HepG2 (cell line): ENCODE results near the gene TAF1B. TPM values are rescaled to one million over a fixed set of nuclear protein-coding genes. Genes with fewer than 3 reads are reported as not detected.

Experiments used
- BHLHE40 ChIP-seq: IDR thresholded peaks from 2 replicates; pipeline ENCODE4 v1.6.1; 2011; ENCODE audit warnings: low read length, improper control_type of control experiment
- CBX1 ChIP-seq: IDR thresholded peaks from one replicate; pipeline ENCODE4 v1.6.1; 2016; ENCODE audit warnings: antibody characterized with exemption, low read depth
- CHCHD3 ChIP-seq: sonication (generic); formaldehyde crosslinking; IDR thresholded peaks from 2 replicates; pipeline ENCODE4 v1.8.0; 2022; ENCODE audit warnings: mild to moderate bottlenecking, missing genetic modification reagents, moderate library complexity
- CHD4 ChIP-seq: fragments of 200-600 bp; sonication (generic); IDR thresholded peaks from 2 replicates; pipeline ENCODE4 v1.7.0; 2017; ENCODE audit warnings: mild to moderate bottlenecking, low read length, borderline replicate concordance
- GATA4 ChIP-seq: sonication (generic); IDR thresholded peaks from 2 replicates; pipeline ENCODE4 v1.6.1; 2016; ENCODE audit warnings: antibody characterized with exemption, low read depth, borderline replicate concordance
- IRX3 ChIP-seq: sonication (generic); formaldehyde crosslinking; IDR thresholded peaks from 2 replicates; pipeline ENCODE4 v1.8.1; 2023; ENCODE audit warnings: mild to moderate bottlenecking, low read depth, missing genetic modification reagents, borderline replicate concordance
- KAT8 ChIP-seq: IDR thresholded peaks from 2 replicates; pipeline ENCODE4 v1.6.1; 2016; ENCODE audit warnings: missing genetic modification reagents, missing compliant biosample characterization
- KLF13 ChIP-seq: sonication (generic); formaldehyde crosslinking; IDR thresholded peaks from 2 replicates; pipeline ENCODE4 v1.4.0; 2020; ENCODE audit warnings: mild to moderate bottlenecking, missing genetic modification reagents
- MED13 ChIP-seq: sonication (generic); formaldehyde crosslinking; IDR thresholded peaks from 2 replicates; pipeline ENCODE4 v1.5.0; 2020; ENCODE audit warnings: missing genetic modification reagents
- PRDM15 ChIP-seq: sonication (generic); formaldehyde crosslinking; IDR thresholded peaks from 2 replicates; pipeline ENCODE4 v1.4.0; 2020; ENCODE audit warnings: missing genetic modification reagents
- XRCC5 ChIP-seq: fragments of 200-400 bp; formaldehyde crosslinking; optimal IDR thresholded peaks from 2 replicates; pipeline ENCODE3; 2017; ENCODE audit warnings: mild to moderate bottlenecking, low read length
- ZNF317 ChIP-seq: sonication (generic); formaldehyde crosslinking; IDR thresholded peaks from 2 replicates; pipeline ENCODE4 v1.5.0; 2020; ENCODE audit warnings: mild to moderate bottlenecking, missing genetic modification reagents
- ZNF556 ChIP-seq: sonication (generic); formaldehyde crosslinking; IDR thresholded peaks from 2 replicates; pipeline ENCODE4 v1.4.0; 2020; ENCODE audit warnings: mild to moderate bottlenecking, missing genetic modification reagents, borderline replicate concordance
- ZNF816 ChIP-seq: sonication (generic); formaldehyde crosslinking; IDR thresholded peaks from 2 replicates; pipeline ENCODE4 v1.8.0; 2022; ENCODE audit warnings: missing genetic modification reagents, mild to moderate bottlenecking, borderline replicate concordance
- ZSCAN5A ChIP-seq: sonication (generic); formaldehyde crosslinking; IDR thresholded peaks from 2 replicates; pipeline ENCODE4 v1.8.0; 2022; ENCODE audit warnings: mild to moderate bottlenecking, missing genetic modification reagents, borderline replicate concordance
- polyA plus RNA-seq, 8 experiments: library from polyadenylated mRNA; depleted of rRNA in 3 of 8; stranded (reverse) in 7 of 8; unstranded in 1 of 8; fragments of >200 nt; fragmentation: Illumina TruSeq in 4 of 8; extraction: Trizol in 4 of 8; gene quantifications; 2 replicates each; pipeline versions ENCODE4 v1.2.1 to v1.2.3, GENCODE V29; 2011 to 2016; ENCODE audit warnings: low read depth in 4 of 8, missing spikeins in 1 of 8, mixed read lengths in 1 of 8; ENCODE audit not compliant: insufficient read depth in 1 of 8
- total RNA-seq, 5 experiments: library from RNA; depleted of rRNA; stranded (reverse); fragments of >200 nt; fragmentation: Illumina TruSeq; extraction: Trizol; gene quantifications; 2 replicates each; pipeline ENCODE4 v1.2.3, GENCODE V29; 2016; ENCODE audit warnings: low read depth in 1 of 5
- TF ChIP-seq, protein P1 (sequence below): sonication (generic); formaldehyde crosslinking; IDR thresholded peaks from 2 replicates; pipeline ENCODE4 v1.4.0; 2020; ENCODE audit warnings: mild to moderate bottlenecking, missing genetic modification reagents

The TAF1B gene
- total and polyA plus RNA-seq, 2 of the 13 experiments (the other 11 are each of a cell fraction or from before 2014, with no cell fraction given), result 13.3 to 27.7 TPM

- peak; percentile 63; the same call in 1 of the 2 replicates for TF ChIP-seq PRDM15 (CRISPR knock-in tag)
- TF ChIP-seq XRCC5, result peak; percentile 57
- peak; percentile 59; the same call in 1 of the 2 replicates for TF ChIP-seq CHCHD3 (CRISPR knock-in tag)
- no peak for TF ChIP-seq BHLHE40
- peak; percentile 67; the same call in 1 of the 2 replicates for TF ChIP-seq IRX3 (CRISPR knock-in tag)
- TF ChIP-seq ZNF816 (CRISPR knock-in tag), result no peak; the same call in 1 of the 2 replicates
- TF ChIP-seq CHD4, result no peak
- TF ChIP-seq, protein P1, sequence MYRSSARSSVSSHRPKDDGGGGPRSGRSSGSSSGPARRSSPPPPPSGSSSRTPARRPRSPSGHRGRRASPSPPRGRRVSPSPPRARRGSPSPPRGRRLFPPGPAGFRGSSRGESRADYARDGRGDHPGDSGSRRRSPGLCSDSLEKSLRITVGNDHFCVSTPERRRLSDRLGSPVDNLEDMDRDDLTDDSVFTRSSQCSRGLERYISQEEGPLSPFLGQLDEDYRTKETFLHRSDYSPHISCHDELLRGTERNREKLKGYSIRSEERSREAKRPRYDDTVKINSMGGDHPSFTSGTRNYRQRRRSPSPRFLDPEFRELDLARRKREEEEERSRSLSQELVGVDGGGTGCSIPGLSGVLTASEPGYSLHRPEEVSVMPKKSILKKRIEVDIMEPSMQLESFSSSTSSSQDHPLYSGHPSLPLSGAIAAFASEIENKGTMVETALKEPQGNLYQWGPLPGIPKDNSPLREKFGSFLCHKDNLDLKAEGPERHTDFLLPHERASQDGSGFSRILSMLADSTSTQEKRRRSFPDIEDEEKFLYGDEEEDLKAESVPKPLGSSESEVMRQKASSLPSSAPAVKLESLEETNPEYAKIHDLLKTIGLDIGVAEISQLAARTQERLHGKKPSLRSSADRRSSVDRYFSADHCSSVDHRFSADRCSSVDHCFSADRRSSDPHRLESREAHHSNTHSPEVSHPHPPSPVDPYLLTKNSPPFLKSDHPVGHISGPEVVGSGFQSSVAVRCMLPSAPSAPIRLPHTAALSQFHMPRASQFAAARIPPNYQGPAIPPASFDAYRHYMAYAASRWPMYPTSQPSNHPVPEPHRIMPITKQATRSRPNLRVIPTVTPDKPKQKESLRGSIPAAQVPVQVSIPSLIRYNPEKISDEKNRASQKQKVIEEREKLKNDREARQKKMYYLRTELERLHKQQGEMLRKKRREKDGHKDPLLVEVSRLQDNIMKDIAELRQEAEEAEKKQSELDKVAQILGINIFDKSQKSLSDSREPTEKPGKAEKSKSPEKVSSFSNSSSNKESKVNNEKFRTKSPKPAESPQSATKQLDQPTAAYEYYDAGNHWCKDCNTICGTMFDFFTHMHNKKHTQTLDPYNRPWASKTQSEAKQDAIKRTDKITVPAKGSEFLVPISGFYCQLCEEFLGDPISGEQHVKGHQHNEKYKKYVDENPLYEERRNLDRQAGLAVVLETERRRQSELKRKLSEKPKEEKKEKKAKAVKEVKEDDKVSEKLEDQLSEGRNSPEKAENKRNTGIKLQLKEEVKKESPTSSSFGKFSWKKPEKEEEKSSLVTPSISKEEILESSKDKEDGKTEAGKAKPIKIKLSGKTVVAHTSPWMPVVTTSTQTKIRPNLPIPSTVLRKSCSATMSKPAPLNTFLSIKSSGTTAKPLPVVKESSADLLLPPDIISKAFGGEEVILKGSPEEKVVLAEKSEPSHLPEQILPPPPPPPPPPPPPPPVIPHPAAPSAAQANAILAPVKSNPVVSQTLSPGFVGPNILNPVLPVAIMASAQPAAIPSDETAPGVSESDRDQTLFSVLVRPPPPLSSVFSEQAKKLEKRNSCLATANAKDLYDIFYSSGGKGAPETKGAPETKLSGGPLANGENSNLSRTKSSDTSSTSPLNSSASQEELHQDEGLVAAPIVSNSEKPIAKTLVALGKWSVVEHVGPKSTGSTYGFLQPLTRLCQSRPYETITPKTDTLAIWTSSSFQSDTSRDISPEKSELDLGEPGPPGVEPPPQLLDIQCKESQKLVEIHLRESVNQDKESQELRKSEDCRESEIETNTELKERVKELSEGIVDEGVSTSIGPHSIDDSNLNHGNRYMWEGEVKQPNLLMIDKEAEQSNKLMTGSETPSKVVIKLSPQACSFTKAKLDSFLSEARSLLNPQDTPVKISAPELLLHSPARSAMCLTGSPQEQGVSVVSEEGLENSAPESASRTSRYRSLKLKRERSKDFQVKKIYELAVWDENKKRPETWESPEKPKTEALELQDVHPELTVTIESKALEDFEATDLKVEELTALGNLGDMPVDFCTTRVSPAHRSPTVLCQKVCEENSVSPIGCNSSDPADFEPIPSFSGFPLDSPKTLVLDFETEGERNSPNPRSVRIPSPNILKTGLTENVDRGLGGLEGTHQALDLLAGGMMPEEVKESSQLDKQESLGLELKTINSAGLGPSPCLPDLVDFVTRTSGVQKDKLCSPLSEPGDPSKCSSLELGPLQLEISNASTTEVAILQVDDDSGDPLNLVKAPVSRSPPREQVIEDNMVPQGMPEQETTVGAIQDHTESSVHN (CRISPR knock-in tag), result no peak
- TF ChIP-seq MED13, result peak; percentile 78
- TF ChIP-seq ZNF317 (CRISPR knock-in tag), result peak; percentile 84
- peak; percentile 94 for TF ChIP-seq ZSCAN5A (CRISPR knock-in tag)
- TF ChIP-seq CBX1, result peak; percentile 91
- peak; percentile 60; the same call in 1 of the 2 replicates for TF ChIP-seq GATA4
- peak; percentile 61; the same call in 1 of the 2 replicates for TF ChIP-seq ZNF556 (CRISPR knock-in tag)
- TF ChIP-seq KLF13 (CRISPR knock-in tag), result no peak
- TF ChIP-seq KAT8 (CRISPR knock-in tag), result peak; percentile 96
Observed at GRCh38 chr2:9843229-9844035, at the start of gene TAF1B (continued).
